Measurements from ENCODE around the gene SESN2.

DNA sequence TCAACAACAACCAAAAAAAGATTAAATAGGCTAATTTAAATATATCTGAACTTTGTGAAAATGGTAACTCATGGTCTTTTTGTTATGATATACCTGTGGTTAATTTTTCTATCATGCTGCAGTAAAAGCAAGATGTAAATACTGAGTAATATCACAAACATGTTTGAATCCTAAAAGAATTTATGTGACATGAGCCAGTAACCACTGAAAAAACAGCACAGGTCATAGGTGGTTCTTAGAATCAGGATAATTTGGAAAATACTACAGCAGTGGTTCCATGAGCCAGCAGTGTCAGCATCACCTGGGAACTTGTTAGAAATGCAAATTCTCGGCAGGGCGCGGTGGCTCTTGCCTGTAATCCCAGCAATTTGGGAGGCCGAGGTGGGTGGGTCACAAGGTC is 19.3 kb upstream of the SESN2 start:
- TF ChIP-seq, protein P1, sequence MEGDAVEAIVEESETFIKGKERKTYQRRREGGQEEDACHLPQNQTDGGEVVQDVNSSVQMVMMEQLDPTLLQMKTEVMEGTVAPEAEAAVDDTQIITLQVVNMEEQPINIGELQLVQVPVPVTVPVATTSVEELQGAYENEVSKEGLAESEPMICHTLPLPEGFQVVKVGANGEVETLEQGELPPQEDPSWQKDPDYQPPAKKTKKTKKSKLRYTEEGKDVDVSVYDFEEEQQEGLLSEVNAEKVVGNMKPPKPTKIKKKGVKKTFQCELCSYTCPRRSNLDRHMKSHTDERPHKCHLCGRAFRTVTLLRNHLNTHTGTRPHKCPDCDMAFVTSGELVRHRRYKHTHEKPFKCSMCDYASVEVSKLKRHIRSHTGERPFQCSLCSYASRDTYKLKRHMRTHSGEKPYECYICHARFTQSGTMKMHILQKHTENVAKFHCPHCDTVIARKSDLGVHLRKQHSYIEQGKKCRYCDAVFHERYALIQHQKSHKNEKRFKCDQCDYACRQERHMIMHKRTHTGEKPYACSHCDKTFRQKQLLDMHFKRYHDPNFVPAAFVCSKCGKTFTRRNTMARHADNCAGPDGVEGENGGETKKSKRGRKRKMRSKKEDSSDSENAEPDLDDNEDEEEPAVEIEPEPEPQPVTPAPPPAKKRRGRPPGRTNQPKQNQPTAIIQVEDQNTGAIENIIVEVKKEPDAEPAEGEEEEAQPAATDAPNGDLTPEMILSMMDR (conservative IDR thresholded peaks at IDR 0.05; ENCODE audit: low read depth, low read length): no peak
- no peak for TF ChIP-seq EZH2phosphoT487 (IDR thresholded peaks at IDR 0.05; ENCODE audit: borderline replicate concordance, low read length)
